ENCODE data around the gene CUBN. TPM values are rescaled to one million over a fixed set of nuclear protein-coding genes. Genes with fewer than 3 reads are reported as not detected.

Gene CUBN
- total RNA-seq, 4 donors from 2014 or later, result 0.37 to 1.5 (median 1.1) TPM

GRCh38 chr10:16887565-16887964, 242.0 kb downstream of the CUBN start:
- in situ Hi-C loops (cut with MboI; ENCODE audit: low pct_ligation_motif_present in 1 of 4, low pct_unique_long_range_greater_than_20kb in 1 of 4, low sequenced_read_pairs in 3 of 4), result no loop called here
- intact Hi-C loops (cut with DNase I; ENCODE audit: low total_unique reads), result no loop called here
- no peak overlapping the region for H3K27ac ChIP-seq
- H3K4me3 ChIP-seq, result no peak overlapping the region
- H3K27me3 ChIP-seq, result no peaks in the 10 kb centered on the region
- no peak for DNase-seq
- H3K4me1 ChIP-seq, result peaks cover 0 to 4% (median 0%) of the 10 kb centered on the region in 4 donors
- TF ChIP-seq POLR2A (IDR thresholded peaks at IDR 0.05), result no peak
- no peak for TF ChIP-seq POLR2AphosphoS5 (IDR thresholded peaks at IDR 0.05)
- TF ChIP-seq EP300 (IDR thresholded peaks at IDR 0.05; ENCODE audit: low read depth), result no peak
- TF ChIP-seq CTCF (IDR thresholded peaks at IDR 0.05), result no peak
- no peaks in the 10 kb centered on the region for H3K9me3 ChIP-seq
- H3K36me3 ChIP-seq, result no peaks in the 10 kb centered on the region
- WGBS, 2 donors (ENCODE audit: low coverage in 1 of 2), result 39 to 50% methylated on average over 3 of the region's 3 CpGs

- no peak overlapping the region for H3K4me3 ChIP-seq
- no peaks in the 10 kb centered on the region for H3K9me3 ChIP-seq
- H3K4me1 ChIP-seq, result peaks cover 0 to under 1% (median 0%) of the 10 kb centered on the region in 4 donors
- H3K36me3 ChIP-seq, result no peaks in the 10 kb centered on the region
- in situ Hi-C loops (cut with MboI; ENCODE audit: low pct_ligation_motif_present in 1 of 4, low pct_unique_long_range_greater_than_20kb in 1 of 4, low sequenced_read_pairs in 3 of 4) (no loop called here), intact Hi-C loops (cut with DNase I; ENCODE audit: low total_unique reads) (no loop called here)
- TF ChIP-seq CTCF (IDR thresholded peaks at IDR 0.05) (no peak), POLR2AphosphoS5 (IDR thresholded peaks at IDR 0.05) (no peak), POLR2A (IDR thresholded peaks at IDR 0.05) (no peak), EP300 (IDR thresholded peaks at IDR 0.05; ENCODE audit: low read depth) (no peak)
- no peaks in the 10 kb centered on the region for H3K27me3 ChIP-seq
- 69 to 73% methylated on average over 2 of the region's 2 CpGs for WGBS, 2 donors (ENCODE audit: low coverage in 1 of 2)
- no peak for DNase-seq
- no peak overlapping the region for H3K27ac ChIP-seq
Measured at GRCh38 chr10:16886031-16886430, 243.6 kb downstream of the CUBN start.

- in situ Hi-C loops (cut with MboI; ENCODE audit: low pct_ligation_motif_present in 1 of 4, low pct_unique_long_range_greater_than_20kb in 1 of 4, low sequenced_read_pairs in 3 of 4) (no loop called here), intact Hi-C loops (cut with DNase I; ENCODE audit: low total_unique reads) (no loop called here)
- H3K27ac ChIP-seq, result no peak overlapping the region
- no peaks in the 10 kb centered on the region for H3K9me3 ChIP-seq
- H3K36me3 ChIP-seq, result no peaks in the 10 kb centered on the region
- no peaks in the 10 kb centered on the region for H3K27me3 ChIP-seq
- DNase-seq, result no peak
- H3K4me3 ChIP-seq, result no peak overlapping the region
- no peaks in the 10 kb centered on the region for H3K4me1 ChIP-seq
- TF ChIP-seq POLR2A (IDR thresholded peaks at IDR 0.05) (no peak), CTCF (IDR thresholded peaks at IDR 0.05) (no peak), EP300 (IDR thresholded peaks at IDR 0.05; ENCODE audit: low read depth) (no peak), POLR2AphosphoS5 (IDR thresholded peaks at IDR 0.05) (no peak)
- 91 to 93% methylated on average over 2 of the region's 2 CpGs for WGBS, 2 donors (ENCODE audit: low coverage in 1 of 2)
Measured at GRCh38 chr10:16884497-16884896, 245.1 kb downstream of the CUBN start.

- TF ChIP-seq POLR2A (IDR thresholded peaks at IDR 0.05) (no peak), EP300 (IDR thresholded peaks at IDR 0.05; ENCODE audit: low read depth) (no peak), POLR2AphosphoS5 (IDR thresholded peaks at IDR 0.05) (no peak), CTCF (IDR thresholded peaks at IDR 0.05) (no peak)
- in situ Hi-C loops (cut with MboI; ENCODE audit: low pct_ligation_motif_present in 1 of 4, low pct_unique_long_range_greater_than_20kb in 1 of 4, low sequenced_read_pairs in 3 of 4), result no loop called here
Measured at GRCh38 chr10:16883084-16883483, 246.5 kb downstream of the CUBN start.

More at GRCh38 chr10:16883084-16883483, 246.5 kb downstream of the CUBN start:
- Histone ChIP-seq H3K4me3 (no peak overlapping the region), H3K4me1 (no peaks in the 10 kb centered on the region), H3K27me3 (no peaks in the 10 kb centered on the region), H3K27ac (no peak overlapping the region), H3K36me3 (no peaks in the 10 kb centered on the region), H3K9me3 (no peaks in the 10 kb centered on the region)
- DNase-seq, result no peak
- WGBS, 2 donors (ENCODE audit: low coverage in 1 of 2), result 87 to 93% methylated on average over 4 of the region's 4 CpGs
- intact Hi-C loops (cut with DNase I; ENCODE audit: low total_unique reads), result no loop called here

All from transverse colon (tissue), 4 donors.